H1 (cell line): Measurements from ENCODE around the gene NTNG2. TPM values are rescaled to one million over a fixed set of nuclear protein-coding genes. Genes with fewer than 3 reads are reported as not detected.

Experiments
- BACH1 ChIP-seq: IDR thresholded peaks from 2 replicates; pipeline ENCODE4 v1.6.1; 2012; ENCODE audit warnings: low read length, improper control_type of control experiment
- CBX8 ChIP-seq: fragments of 300-800, 300-1000 bp; sonication (generic); IDR thresholded peaks from 2 replicates; pipeline ENCODE4 v1.7.1; 2016; ENCODE audit warnings: low read depth, low read length, borderline replicate concordance
- CREB1 ChIP-seq: IDR thresholded peaks from 2 replicates; pipeline ENCODE4 v1.6.1; 2012; ENCODE audit warnings: inconsistent platforms
- FOSL1 ChIP-seq: IDR thresholded peaks from 2 replicates; pipeline ENCODE4 v1.6.1; 2011; ENCODE audit warnings: mild to moderate bottlenecking, low read depth, low read length, moderate library complexity; ENCODE audit not compliant: insufficient read depth
- KDM4A ChIP-seq: IDR thresholded peaks from one replicate; pipeline ENCODE4 v1.7.1; 2012; ENCODE audit warnings: low read depth, mild to moderate bottlenecking, moderate library complexity, low read length, inconsistent platforms; ENCODE audit not compliant: severe bottlenecking
- POLR2A ChIP-seq, 2 experiments: IDR thresholded peaks; 1 replicate in 1 of 2; 2 replicates in 1 of 2; pipeline ENCODE4 v1.6.1; 2011; ENCODE audit warnings: low read depth in 2 of 2, low read length in 2 of 2, mild to moderate bottlenecking in 2 of 2; ENCODE audit errors: control extremely low read depth in 1 of 2
- RNF2 ChIP-seq: fragments of 200-900, 300-1000 bp; sonication (generic); IDR thresholded peaks from 2 replicates; pipeline ENCODE4 v1.7.1; 2016; ENCODE audit warnings: borderline replicate concordance, low read depth, mild to moderate bottlenecking, antibody characterized with exemption, low read length; ENCODE audit not compliant: poor library complexity, severe bottlenecking; ENCODE audit errors: missing control alignments
- RXRA ChIP-seq: IDR thresholded peaks from 2 replicates; pipeline ENCODE4 v1.6.1; 2011; ENCODE audit warnings: low read depth, mild to moderate bottlenecking, low read length, moderate library complexity; ENCODE audit not compliant: insufficient read depth
- polyA plus RNA-seq, 7 experiments: library from polyadenylated mRNA; depleted of rRNA in 3 of 7; stranded (reverse) in 5 of 7; unstranded in 2 of 7; fragments of >200 nt in 5 of 7; fragments of 200-250 nt in 2 of 7; gene quantifications; 1 replicate in 5 of 7; 2 replicates in 1 of 7; 4 replicates in 1 of 7; pipeline versions ENCODE4 v1.2.1 to v1.2.3, GENCODE V29; 2011 to 2013; ENCODE audit warnings: missing spikeins in 2 of 7, mixed read lengths in 2 of 7
- total RNA-seq: library from RNA; stranded (reverse); fragmentation: NEBNext Ultra II Directional; extraction: Animal tissue kit (Norgen Biotek cat#: 25700); gene quantifications from 2 replicates; pipeline ENCODE4 v1.2.1, GENCODE V29; 2021

NTNG2 gene
- total and polyA plus RNA-seq, 2 of the 8 experiments (the other 6 are each of a cell fraction or from before 2014, with no cell fraction given): 1.4 to 1.5 TPM

- TF ChIP-seq RXRA: no peak
- no peak for TF ChIP-seq KDM4A
- no peak for TF ChIP-seq BACH1
- no peak for TF ChIP-seq CREB1
- no peak for TF ChIP-seq RNF2
- no peak for TF ChIP-seq FOSL1
- no peak for TF ChIP-seq CBX8
- TF ChIP-seq POLR2A (IDR thresholded peaks at IDR 0.05; ENCODE audit: control extremely low read depth in 1 of 2, low read depth in 2 of 2, low read length in 2 of 2): no peak
Measured at GRCh38 chr9:132244582-132245455, 83.0 kb downstream of the NTNG2 start (continued).
